ENCODE measurements around the gene GNL1.

- TF ChIP-seq BACH1 (IDR thresholded peaks at IDR 0.05; ENCODE audit: borderline replicate concordance) (no peak), ZNF207 (IDR thresholded peaks at IDR 0.05; ENCODE audit: borderline replicate concordance) (no peak), ATF3 (IDR thresholded peaks at IDR 0.05; ENCODE audit: borderline replicate concordance, extremely low read depth, low read depth, low read length) (no peak), RCOR1 (conservative IDR thresholded peaks at IDR 0.05; ENCODE audit: low read depth, low read length) (no peak), ZBTB33 (IDR thresholded peaks at IDR 0.05) (no peak), TAF1 (IDR thresholded peaks at IDR 0.05; ENCODE audit: borderline replicate concordance, low read depth, low read length) (no peak), SMC3 (IDR thresholded peaks at IDR 0.05; ENCODE audit: borderline replicate concordance, low read length) (no peak)
- TF ChIP-seq, protein P1, sequence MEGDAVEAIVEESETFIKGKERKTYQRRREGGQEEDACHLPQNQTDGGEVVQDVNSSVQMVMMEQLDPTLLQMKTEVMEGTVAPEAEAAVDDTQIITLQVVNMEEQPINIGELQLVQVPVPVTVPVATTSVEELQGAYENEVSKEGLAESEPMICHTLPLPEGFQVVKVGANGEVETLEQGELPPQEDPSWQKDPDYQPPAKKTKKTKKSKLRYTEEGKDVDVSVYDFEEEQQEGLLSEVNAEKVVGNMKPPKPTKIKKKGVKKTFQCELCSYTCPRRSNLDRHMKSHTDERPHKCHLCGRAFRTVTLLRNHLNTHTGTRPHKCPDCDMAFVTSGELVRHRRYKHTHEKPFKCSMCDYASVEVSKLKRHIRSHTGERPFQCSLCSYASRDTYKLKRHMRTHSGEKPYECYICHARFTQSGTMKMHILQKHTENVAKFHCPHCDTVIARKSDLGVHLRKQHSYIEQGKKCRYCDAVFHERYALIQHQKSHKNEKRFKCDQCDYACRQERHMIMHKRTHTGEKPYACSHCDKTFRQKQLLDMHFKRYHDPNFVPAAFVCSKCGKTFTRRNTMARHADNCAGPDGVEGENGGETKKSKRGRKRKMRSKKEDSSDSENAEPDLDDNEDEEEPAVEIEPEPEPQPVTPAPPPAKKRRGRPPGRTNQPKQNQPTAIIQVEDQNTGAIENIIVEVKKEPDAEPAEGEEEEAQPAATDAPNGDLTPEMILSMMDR (IDR thresholded peaks at IDR 0.05 in 2 of 3, conservative IDR thresholded peaks at IDR 0.05 in 1 of 3; ENCODE audit: control insufficient read depth in 2 of 3, extremely low read depth in 1 of 3, insufficient read depth in 1 of 3, low read depth in 3 of 3, low read length in 3 of 3) = no peak
Observed at GRCh38 chr6:30601815-30602641, 45.7 kb upstream of the GNL1 start.

Measured in GM12878 (cell line).